Measurements from ENCODE around the gene LIPG. TPM values are rescaled to one million over a fixed set of nuclear protein-coding genes. Genes with fewer than 3 reads are reported as not detected.
"Not testable (repeated sequence)": the region's sequence is repeated elsewhere in the genome, so short reads cannot be mapped to it uniquely, and the experiment has no call there.

The LIPG gene
- total RNA-seq, 2 donors from 2014 or later, result 0.51 to 0.93 TPM

DNA sequence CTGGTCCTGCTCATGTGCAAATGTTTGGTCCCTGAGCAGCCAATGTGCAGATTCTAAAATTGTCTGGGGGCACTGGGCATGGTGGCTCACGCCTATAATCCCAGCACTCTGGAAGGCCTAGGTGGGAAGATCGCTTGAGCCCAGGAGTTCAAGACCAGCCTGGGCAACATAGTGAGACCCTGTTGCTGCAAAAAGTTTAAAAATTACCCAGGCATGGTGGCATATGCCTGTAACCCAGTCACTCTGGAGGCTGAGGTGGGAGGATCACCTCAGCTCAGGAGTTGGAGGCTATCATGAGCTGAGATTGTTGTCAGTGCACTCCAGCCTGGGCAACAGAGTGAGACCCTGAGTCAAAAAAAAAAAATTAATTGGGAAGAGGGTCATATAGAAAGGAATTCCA lies 5.1 kb downstream of the LIPG start:
- peaks cover 0 to 5% of the 10 kb centered on the region in 2 donors for H3K27me3 ChIP-seq
- no peak overlapping the region for H3K27ac ChIP-seq
- H3K36me3 ChIP-seq, result no peaks in the 10 kb centered on the region
- H3K9me3 ChIP-seq, result no peaks in the 10 kb centered on the region
- no peak for TF ChIP-seq CTCF (IDR thresholded peaks at IDR 0.05)
- no peak for DNase-seq (ENCODE audit: low spot score)
- H3K4me3 ChIP-seq, result no peak overlapping the region
- H3K4me1 ChIP-seq, result peaks cover 0 to 11% of the 10 kb centered on the region in 2 donors

DNA sequence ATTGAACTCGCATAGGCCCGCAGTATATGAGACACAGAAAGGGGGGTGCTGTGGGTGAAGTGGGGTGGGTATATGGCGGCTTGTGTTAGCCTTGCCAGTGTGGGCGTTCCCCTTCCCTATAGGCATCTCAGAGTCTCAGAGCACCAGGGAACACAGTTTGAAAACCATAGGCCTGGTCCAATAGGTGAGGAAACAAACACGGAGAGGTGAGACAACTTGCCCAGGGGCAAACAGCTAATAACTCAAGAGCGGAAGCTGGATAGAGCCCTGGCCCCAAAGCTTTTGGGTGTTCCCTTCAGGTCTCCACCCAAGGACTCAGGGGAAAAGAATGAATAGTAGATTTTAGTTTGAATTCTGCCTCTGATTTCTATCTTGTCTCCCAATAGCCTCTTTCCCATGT lies 7.9 kb downstream of the LIPG start:
- TF ChIP-seq CTCF (IDR thresholded peaks at IDR 0.05), result no peak
- H3K27me3 ChIP-seq, result no peaks in the 10 kb centered on the region
- H3K9me3 ChIP-seq, result no peaks in the 10 kb centered on the region
- no peak overlapping the region for H3K27ac ChIP-seq
- no peaks in the 10 kb centered on the region for H3K36me3 ChIP-seq
- H3K4me3 ChIP-seq, result no peak overlapping the region
- no peaks in the 10 kb centered on the region for H3K4me1 ChIP-seq
- no peak for DNase-seq (ENCODE audit: low spot score)

GRCh38 chr18:49570836-49571235 lies 9.0 kb downstream of the LIPG start:
- no peak for TF ChIP-seq CTCF (IDR thresholded peaks at IDR 0.05)
- no peak for DNase-seq (ENCODE audit: low spot score)
- Histone ChIP-seq H3K4me3 (no peak overlapping the region), H3K36me3 (no peaks in the 10 kb centered on the region), H3K4me1 (no peaks in the 10 kb centered on the region), H3K9me3 (no peaks in the 10 kb centered on the region), H3K27me3 (no peaks in the 10 kb centered on the region), H3K27ac (no peak overlapping the region)

DNA sequence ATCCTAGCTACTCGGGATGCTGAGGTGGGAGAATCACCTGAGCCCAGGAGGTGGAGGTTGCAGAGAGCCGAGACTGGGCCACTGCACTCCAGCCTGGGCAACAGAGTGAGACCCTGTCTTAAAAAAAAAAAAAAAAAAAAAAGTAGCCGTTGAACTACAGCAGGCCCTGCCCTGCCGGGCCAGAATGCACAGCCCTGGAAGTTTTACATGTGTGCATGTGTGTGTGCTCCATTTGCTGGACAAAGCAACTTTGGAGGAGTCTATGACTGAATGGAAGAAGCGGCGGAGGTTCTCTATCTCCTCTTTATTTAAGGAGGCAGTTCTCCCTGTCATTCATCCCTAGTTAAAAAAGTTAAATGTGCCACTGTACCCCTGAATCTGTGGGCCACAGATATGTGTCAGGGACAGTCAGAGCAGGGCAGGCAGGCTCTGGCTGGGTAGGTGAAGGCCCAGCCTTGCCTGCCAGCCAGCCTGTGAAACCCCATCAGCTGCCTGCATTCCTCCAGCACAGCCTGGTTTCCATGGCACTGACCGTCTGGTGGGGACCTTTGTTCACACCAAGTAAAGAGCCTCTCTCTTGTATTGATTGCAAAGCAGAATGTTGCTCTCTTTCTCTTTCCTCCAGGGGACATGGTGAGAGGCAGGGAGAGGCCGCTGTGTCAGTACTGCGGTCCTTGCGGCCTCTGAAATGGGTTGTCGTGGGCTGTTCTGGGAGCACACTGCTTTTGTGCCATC lies 10.9 kb downstream of the LIPG start:
- H3K4me1 ChIP-seq, result no peaks in the 10 kb centered on the region
- no peak for DNase-seq (ENCODE audit: low spot score)
- no peaks in the 10 kb centered on the region for H3K36me3 ChIP-seq
- no peak for TF ChIP-seq CTCF (IDR thresholded peaks at IDR 0.05)
- H3K4me3 ChIP-seq, result no peak overlapping the region
- H3K9me3 ChIP-seq, result no peaks in the 10 kb centered on the region
- no peaks in the 10 kb centered on the region for H3K27me3 ChIP-seq
- no peak overlapping the region for H3K27ac ChIP-seq

DNA sequence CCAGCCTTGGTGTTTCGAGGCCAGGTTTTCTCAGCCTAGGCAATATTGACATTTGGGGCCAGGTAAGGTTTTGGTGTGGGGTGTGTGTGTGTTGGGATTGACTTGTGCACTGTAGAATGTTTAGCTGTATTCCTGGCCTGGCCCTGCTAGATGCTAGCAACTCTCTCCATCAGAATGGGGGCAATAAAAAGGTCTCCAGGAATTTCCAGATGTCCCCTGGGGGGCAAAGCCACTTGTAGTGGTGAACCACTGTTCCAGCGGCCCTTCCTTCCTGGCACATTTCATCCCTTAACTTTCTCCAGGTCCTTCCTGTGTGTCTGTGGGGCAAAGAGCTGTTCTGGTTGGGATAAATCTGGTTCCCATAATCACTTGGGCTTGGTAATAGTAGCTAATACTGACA lies 12.0 kb downstream of the LIPG start:
- H3K4me3 ChIP-seq, result no peak overlapping the region
- no peak for DNase-seq (ENCODE audit: low spot score)
- H3K36me3 ChIP-seq, result no peaks in the 10 kb centered on the region
- H3K27me3 ChIP-seq, result no peaks in the 10 kb centered on the region
- no peak for TF ChIP-seq CTCF (IDR thresholded peaks at IDR 0.05)
- H3K9me3 ChIP-seq, result no peaks in the 10 kb centered on the region
- no peaks in the 10 kb centered on the region for H3K4me1 ChIP-seq
- no peak overlapping the region for H3K27ac ChIP-seq

DNA sequence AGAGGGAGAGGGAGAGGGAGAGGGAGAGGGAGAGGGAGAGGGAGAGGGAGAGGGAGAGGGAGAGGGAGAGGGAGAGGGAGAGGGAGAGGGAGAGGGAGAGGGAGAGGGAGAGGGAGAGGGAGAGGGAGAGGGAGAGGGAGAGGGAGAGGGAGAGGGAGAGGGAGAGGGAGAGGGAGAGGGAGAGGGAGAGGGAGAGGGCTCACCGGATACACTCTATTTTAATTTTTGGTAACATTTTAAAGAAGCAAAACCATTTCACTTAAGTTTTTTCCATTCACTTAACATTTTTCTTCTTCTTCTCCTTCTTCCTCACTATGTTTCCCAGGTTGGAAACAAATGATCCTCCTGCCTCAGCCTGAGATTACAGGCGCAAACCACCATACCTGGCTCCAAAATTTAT lies 17.2 kb downstream of the LIPG start:
- not testable (repeated sequence) for H3K9me3 ChIP-seq; DNase-seq (ENCODE audit: low spot score); H3K27ac ChIP-seq; H3K4me3 ChIP-seq; H3K4me1 ChIP-seq; H3K36me3 ChIP-seq; H3K27me3 ChIP-seq

DNA sequence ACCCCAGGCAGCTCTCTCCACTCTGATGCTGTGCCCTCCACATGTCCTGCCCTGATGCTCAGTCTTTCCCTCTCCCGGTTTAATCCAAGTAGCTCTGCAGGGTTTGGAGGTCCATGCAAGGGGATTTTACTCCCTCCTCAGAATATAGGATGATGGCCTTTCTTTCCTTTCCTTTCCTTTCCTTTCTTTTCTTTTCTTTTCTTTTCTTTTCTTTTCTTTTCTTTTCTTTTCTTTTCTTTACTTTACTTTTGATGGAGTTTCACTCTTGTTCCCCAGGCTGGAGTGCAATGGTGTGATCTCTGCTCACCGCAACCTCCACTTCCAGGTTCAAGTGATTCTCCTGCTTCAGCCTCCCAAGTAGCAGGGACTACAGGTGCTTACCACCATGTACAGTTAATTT lies 17.7 kb downstream of the LIPG start:
- H3K36me3 ChIP-seq; H3K27me3 ChIP-seq; H3K9me3 ChIP-seq; H3K4me1 ChIP-seq; DNase-seq (ENCODE audit: low spot score); H3K4me3 ChIP-seq; H3K27ac ChIP-seq: not testable (repeated sequence)
